Measurements from ENCODE around the gene ADCK2.
"Not testable (repeated sequence)": the region's sequence is repeated elsewhere in the genome, so short reads cannot be mapped to it uniquely, and the experiment has no call there.

Gene ADCK2

DNA sequence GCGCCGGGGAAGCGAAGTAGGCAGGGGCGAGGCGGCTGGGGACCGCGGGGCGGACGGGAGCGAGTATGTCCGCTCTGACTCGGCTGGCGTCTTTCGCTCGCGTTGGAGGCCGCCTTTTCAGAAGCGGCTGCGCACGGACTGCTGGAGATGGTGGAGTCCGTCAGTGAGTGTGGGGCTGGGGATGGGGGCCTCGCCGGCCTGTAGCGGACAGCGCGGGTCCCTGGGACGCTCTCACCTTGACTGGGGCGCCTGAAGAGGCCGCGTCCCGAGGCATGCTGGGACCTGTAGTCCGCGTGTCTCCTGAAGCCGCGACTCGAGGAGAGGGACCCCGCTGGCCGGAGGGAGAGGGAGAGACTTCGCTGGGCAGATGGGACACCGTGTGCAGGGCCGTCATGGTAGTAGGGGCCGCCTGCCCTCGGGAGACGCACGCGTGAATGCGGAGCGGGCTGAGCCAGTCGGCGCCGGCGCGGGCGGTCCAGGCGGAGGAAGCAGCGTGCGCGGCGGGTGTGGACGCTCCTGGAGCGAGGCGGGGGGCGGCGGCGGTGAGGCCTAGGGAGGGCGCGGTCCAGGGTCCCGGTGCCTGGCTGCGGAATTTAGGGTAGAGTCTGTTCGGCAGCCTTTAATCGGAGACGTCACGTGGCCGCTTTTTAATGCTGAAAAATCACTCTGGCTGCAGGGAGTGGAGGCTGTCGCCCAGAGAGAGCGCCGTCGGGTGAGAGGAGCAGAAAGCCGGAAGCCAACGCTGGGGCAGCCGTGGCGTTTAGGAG, 24.1 kb downstream of the ADCK2 start, which contains the start of gene NDUFB2:
Gene NDUFB2 (plus strand): TSS at position 29 of the 767 bp plus-strand sequence. CDS start 37 bp downstream, at position 66.
- FAIRE-seq (no peak), DNase-seq (ENCODE audit: insufficient read length, low spot score) (peak; percentile 70)
- TF ChIP-seq, protein P1, sequence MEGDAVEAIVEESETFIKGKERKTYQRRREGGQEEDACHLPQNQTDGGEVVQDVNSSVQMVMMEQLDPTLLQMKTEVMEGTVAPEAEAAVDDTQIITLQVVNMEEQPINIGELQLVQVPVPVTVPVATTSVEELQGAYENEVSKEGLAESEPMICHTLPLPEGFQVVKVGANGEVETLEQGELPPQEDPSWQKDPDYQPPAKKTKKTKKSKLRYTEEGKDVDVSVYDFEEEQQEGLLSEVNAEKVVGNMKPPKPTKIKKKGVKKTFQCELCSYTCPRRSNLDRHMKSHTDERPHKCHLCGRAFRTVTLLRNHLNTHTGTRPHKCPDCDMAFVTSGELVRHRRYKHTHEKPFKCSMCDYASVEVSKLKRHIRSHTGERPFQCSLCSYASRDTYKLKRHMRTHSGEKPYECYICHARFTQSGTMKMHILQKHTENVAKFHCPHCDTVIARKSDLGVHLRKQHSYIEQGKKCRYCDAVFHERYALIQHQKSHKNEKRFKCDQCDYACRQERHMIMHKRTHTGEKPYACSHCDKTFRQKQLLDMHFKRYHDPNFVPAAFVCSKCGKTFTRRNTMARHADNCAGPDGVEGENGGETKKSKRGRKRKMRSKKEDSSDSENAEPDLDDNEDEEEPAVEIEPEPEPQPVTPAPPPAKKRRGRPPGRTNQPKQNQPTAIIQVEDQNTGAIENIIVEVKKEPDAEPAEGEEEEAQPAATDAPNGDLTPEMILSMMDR (IDR thresholded peaks at IDR 0.05; ENCODE audit: insufficient read depth, missing control alignments), result no peak

DNA sequence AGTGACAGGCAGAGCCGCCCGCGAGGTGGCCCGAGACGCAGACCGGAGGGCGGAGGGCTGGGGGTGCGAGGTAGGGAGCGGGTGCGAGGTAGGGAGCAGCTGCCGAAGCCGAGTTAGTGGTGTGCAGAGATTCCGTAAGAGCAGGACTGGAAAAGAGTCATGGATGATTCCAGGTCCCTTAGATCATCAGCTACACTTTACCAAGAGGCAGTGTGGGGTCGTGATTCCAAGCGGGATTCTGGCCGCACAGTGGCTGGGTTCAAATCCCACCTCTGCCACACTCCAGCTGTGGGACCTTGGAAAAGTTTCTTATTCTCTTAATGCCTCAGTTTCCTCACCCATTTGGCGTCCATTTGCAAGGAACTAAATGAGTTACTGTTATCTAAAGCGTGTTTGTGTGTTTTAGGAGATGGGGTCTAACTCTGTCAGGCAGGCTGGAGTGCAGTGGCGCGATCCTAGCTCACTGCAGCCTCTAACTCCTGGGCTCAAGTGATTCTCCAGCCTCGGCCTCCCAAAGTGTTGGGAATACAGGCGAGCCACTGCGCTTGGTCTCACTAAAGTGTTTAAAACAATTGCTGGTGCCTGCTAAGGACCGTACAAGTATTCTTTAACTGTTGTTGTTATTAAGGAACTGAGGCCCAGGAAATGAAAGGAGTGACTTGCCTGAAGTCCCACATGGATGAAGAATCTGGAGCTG, 24.9 kb downstream of the ADCK2 start:
- FAIRE-seq (no peak), DNase-seq (ENCODE audit: insufficient read length, low spot score) (no peak)
- TF ChIP-seq, protein P1 (IDR thresholded peaks at IDR 0.05; ENCODE audit: insufficient read depth, missing control alignments), result no peak

DNA sequence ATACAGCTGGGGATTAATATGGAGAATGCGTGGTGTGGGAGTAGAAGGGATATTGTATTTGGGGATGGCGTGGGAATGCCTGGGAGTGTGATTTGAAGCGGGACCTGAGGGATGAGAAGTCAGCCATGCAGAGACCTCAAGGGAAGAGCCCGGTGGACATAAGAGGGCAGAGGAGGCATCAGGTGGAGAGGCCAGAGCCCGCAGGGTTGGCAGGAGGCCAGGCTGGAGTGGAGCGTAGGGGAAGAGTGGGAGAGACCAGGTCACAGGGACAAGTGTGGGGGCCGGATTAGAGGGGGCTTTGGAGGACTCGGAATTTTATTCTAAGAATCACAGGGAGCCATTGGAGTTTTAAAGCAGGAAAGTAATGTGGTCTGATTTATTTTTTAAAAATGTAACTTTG, 25.7 kb downstream of the ADCK2 start:
- DNase-seq (ENCODE audit: insufficient read length, low spot score) (no peak), FAIRE-seq (no peak)

DNA sequence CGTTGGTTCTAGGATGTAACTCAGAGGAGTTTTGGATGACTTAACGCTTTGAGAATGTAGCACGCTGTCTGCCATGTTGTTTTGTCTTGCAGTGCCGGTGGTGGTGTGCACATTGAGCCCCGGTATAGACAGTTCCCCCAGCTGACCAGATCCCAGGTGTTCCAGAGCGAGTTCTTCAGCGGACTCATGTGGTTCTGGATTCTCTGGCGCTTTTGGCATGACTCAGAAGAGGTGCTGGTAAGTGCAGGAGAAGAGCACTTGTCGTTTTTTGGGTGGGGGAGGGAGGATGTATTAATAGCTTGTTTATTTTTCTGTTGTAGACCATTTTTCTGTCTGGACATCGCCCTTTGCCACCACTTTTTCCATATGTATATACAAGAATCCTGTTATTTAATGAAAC, 30.0 kb downstream of the ADCK2 start:
- no peak for DNase-seq (ENCODE audit: insufficient read length, low spot score)
- TF ChIP-seq, protein P1 (IDR thresholded peaks at IDR 0.05; ENCODE audit: insufficient read depth, missing control alignments), result no peak
- no peak for FAIRE-seq

More for the DNA sequence above, 25.7 kb downstream of the ADCK2 start:
- TF ChIP-seq, protein P1 (IDR thresholded peaks at IDR 0.05; ENCODE audit: insufficient read depth, missing control alignments), result no peak

DNA sequence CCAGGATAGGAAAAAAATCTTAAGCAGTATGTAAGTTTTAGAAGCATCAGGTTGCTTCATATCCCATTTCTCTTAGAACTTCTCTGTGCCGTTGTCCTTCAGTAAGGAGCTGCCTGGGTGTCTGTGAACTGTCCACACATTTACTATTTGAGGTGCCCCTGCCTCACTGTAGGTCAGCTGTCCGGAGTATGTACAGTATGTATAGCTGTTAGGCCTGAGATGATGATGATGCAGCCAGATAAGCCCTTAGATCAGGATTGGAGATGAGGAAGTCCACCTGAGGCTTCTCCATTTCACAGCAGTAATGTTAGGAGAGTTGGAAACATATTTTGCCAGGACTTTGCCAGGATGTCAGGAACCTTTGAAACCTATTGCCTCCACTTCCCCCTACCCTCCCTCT, 31.5 kb downstream of the ADCK2 start:
- FAIRE-seq (no peak), DNase-seq (ENCODE audit: insufficient read length, low spot score) (no peak)
- TF ChIP-seq, protein P1 (IDR thresholded peaks at IDR 0.05; ENCODE audit: insufficient read depth, missing control alignments), result no peak

DNA sequence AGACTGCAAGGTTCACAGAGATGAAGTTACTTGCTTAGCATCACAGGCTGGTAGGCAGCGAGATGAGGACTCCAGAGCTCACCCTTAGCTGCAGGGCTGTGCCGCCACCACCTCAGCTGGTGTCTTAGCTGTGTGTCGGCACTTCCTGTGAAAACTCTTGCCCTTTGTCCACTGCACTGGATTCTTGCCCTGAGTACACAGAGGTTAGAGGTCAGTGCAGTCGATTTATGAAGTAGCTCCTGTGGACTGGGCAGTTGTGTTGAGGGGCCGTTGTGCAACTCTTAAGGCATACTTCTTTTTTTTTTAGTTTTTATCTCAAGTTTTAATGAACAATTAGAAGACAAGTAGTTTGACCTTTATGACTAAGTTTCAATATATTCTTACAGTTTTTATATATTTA, 34.4 kb downstream of the ADCK2 start:
- FAIRE-seq, result no peak
- TF ChIP-seq, protein P1 (IDR thresholded peaks at IDR 0.05; ENCODE audit: insufficient read depth, missing control alignments), result no peak
- no peak for DNase-seq (ENCODE audit: insufficient read length, low spot score)

DNA sequence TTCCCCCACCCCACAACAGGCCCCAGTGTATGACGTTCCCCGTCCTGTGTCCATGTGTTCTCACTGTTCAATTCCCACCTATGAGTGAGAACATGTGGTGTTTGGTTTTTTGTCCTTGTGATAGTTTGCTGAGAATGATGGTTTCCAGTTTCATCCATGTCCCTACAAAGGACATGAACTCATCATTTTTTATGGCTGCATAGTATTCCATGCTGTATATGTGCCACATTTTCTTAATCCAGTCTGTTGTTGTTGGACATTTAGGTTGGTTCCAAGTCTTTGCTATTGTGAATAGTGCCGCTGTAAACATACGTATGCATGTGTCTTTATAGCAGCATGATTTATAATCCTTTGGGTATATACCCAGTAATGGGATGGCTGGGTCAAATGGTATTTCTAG, 36.0 kb downstream of the ADCK2 start:
- FAIRE-seq; DNase-seq (ENCODE audit: insufficient read length, low spot score): not testable (repeated sequence)

DNA sequence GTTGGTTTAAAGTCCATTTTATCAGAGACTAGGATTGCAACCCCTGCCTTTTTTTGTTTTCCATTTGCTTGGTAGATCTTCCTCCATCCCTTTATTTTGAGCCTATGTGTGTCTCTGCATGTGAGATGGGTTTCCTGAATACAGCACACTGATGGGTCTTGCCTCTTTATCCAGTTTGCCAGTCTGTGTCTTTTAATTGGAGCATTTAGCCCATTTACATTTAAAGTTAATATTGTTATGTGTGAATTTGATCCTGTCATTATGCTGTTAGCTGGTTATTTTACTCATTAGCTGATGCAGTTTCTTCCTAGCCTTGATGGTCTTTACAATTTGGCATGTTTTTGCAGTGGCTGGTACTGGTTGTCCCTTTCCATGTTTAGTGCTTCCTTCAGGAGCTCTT, 39.6 kb downstream of the ADCK2 start:
- FAIRE-seq; DNase-seq (ENCODE audit: insufficient read length, low spot score): not testable (repeated sequence)
